Parietal lobe (tissue), 1 donor: ENCODE measurements around the gene CCL16. TPM values are rescaled to one million over a fixed set of nuclear protein-coding genes. Genes with fewer than 3 reads are reported as not detected.

ENCODE experiments used
- total RNA-seq: library from RNA; depleted of rRNA; stranded (reverse); fragments of >200 nt; gene quantifications from one replicate; pipeline ENCODE4 v1.2.3, GENCODE V29; 2014

Gene CCL16, protein sequence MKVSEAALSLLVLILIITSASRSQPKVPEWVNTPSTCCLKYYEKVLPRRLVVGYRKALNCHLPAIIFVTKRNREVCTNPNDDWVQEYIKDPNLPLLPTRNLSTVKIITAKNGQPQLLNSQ
- total RNA-seq: not detected

DNA sequence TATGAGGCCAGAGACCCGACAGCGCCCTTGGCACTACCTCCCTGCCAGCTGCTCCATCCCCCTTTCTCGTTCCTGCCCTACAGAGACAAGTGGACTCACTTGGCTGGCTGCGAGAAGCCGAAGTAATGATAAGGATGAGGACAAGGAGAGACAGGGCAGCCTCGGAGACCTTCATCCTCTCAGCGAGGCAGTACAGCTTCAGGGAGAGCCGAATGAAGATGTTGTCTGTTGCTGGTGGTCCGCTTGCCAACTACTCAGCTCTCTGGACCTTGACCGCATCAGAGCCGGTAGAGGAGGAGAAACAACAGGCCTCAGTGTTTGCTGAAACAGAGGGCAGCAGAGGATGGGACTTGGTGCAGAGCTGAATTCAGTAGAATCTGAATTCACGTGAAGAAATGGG, at the start of gene CCL16:
CCL16 (minus strand) TSS at position 252 of the 400 bp plus-strand sequence; CDS start at position 175, 77 bp downstream.

DNA sequence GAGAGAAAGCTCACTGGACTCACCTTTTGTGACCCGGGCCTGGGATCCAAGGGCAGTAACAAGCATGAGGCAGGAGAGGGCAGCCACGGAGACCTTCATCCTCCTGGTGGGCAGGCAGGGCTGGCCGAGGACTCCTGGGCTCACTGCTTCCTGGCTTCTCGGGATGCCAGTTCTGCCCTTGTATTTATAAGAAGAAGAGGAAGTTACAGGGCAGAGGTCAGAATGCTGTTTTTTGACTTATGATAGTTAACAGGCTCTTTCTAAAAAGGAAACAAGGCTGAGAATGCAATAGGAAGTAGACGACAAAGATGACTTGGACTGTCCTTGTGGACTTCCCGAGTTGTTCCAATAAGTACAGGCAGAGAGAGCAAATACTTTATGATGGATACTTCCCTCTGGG, 36.5 kb upstream of the CCL16 start, which contains the start of gene CCL23:
CCL23 (minus strand) TSS at position 174 of the 400 bp plus-strand sequence; CDS start at position 99, 75 bp downstream.

DNA sequence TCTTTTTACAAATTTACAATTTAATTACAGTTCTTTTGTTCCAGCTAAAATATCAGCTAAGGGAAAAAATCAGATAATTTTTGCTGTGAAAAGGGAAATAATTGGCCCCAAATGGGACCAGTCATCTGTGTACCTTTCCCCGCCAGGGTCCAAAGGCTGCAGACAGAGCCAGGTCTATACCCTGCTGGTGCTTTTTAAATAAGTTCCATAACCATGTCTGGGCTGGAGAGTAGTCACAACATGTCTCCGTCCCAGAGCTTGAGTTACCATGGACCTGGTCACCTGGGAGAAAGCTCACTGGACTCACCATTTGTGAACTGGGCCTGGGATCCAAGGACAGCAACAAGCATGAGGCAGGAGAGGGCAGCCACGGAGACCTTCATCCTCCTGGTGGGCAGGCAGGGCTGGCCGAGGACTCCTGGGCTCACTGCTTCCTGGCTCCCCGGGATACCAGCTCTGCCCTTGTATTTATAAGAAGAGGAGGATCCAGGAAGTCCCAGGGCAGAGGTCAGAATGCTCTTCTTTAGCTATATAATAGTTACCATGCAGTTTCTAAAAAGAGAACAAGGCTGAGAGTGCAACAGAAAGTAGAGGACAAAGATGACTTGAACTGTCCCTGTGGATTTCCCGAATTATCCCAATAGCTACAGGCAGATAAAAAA, 19.9 kb upstream of the CCL16 start, which contains the start of gene CCL15:
CCL15 (minus strand) TSS at position 444 of the 662 bp plus-strand sequence; CDS start at position 383, 61 bp downstream.

DNA sequence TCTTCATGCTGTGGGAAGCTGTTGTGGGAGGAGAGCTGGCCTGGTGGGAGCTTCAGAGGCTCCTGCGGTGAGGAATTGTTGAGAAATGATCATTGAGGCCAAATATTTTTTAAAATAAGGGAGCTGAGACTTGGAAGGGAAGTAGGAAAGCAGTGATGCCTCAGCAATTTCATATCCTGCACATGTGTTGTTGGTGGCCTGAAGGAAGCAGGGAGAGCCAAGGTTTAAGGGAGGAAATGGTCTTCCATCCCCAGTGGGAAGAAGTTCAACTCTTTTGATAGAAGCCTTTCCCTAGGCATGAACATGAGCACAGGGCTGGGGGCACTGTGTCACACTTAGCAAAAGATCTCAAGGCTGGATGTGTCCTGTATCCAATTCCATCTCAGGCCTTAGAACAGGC, 5.3 kb upstream of the CCL16 start, which contains the start of gene CCL14:
CCL14 (minus strand) TSS at position 87 of the 400 bp plus-strand sequence; CDS start at position 7, 80 bp downstream.

DNA sequence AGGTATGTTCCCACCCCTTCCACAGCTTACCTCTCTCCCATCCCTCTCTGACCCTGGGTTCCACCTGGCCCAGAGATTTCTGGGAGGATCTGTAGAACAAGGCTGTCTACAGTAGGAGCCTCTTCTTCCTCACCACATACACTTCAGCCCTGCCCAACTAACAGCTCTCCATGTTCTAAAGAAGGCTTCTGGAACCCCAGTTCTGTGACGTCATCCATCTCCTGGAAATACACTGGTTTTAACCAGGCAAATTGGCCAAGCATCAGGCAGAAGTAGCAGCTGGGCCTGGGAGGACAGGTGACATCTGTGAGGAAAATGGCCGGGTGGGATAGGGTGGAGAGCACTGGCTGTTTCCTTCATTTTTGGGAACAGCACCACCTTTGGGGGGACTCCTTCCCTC, 37.8 kb downstream of the CCL16 start, which contains the start of gene LYZL6:
LYZL6 (minus strand) TSS at position 177 of the 400 bp plus-strand sequence. CDS start 4,357 bp downstream, outside the sequence.

DNA sequence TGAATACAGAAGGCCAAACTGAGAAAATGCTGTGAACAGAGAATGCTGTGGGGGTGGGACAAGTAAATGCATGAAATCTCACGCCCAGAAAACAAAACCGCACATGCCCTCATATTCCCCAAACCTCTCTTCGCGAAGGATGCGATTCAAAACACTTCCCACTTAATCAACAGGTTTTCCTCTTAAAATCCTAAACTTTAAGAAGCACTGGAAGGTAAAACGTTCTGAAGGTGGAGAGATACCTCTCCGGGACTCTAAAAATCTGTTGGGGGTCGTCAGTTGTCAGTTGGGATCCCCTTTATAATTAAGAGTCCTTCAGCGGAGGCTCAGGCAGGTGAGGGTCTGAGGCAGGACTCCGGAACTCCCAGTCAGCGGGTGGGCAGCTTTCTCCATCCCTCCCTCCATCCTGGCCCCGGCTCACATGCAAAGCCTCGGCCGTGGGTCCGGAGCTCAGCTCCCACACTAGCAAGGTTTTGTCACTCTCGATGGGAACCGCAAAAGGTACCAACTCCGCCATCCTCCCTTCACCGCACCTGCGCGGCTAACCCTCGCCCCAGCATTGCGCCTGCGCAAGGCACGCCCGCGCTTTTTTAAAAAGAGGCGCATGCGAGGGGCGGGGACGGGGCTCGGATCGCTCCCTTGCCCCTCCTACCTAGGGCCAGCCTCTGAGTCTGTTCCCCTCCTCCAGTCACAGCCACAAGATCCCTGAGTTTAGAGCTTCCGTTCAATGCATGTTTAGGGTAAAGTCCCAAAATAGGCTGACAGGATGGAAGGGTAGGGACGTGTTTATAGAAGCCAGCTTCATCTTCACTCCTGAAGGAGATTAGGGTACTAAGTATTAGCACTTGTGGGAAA, 50.9 kb downstream of the CCL16 start, which contains the start of gene RDM1:
RDM1 (minus strand) TSS at position 563 of the 855 bp plus-strand sequence; CDS start at position 517, 46 bp downstream.

Other genes starting within 250 kb of the CCL16 start
- gene RASL10B, start 249.9 kb downstream of the CCL16 start, total RNA-seq: 6.6 TPM
- 0.31 TPM for gene GAS2L2, start 228.3 kb downstream of the CCL16 start, total RNA-seq
- not detected for gene C17orf50, start 220.6 kb downstream of the CCL16 start, total RNA-seq
- 9.7 TPM for gene MMP28, start 185.9 kb downstream of the CCL16 start, total RNA-seq
- 143 TPM for gene TAF15, start 172.0 kb downstream of the CCL16 start, total RNA-seq
- not detected for gene HEATR9, start 112.6 kb downstream of the CCL16 start, total RNA-seq
- gene CCL5, start 101.1 kb downstream of the CCL16 start, total RNA-seq: not detected
- gene RDM1, start 50.7 kb downstream of the CCL16 start, total RNA-seq: 0.94 TPM
- not detected for gene LYZL6, start 37.8 kb downstream of the CCL16 start, total RNA-seq
- gene CCL14, start 5.2 kb upstream of the CCL16 start, total RNA-seq: not detected
- gene CCL15, start 20.1 kb upstream of the CCL16 start, total RNA-seq: not detected
- gene CCL23, start 36.5 kb upstream of the CCL16 start, total RNA-seq: not detected
- not detected for gene CCL18, start 82.8 kb upstream of the CCL16 start, total RNA-seq
- gene CCL3, start 108.6 kb upstream of the CCL16 start, total RNA-seq: 2.8 TPM
- 2.8 TPM for gene CCL4, start 122.3 kb upstream of the CCL16 start, total RNA-seq
- gene TBC1D3B, start 195.1 kb upstream of the CCL16 start, total RNA-seq: 13.5 TPM
- gene CCL3L1, start 215.3 kb upstream of the CCL16 start, total RNA-seq: 2.2 TPM
- gene CCL4L2, start 229.6 kb upstream of the CCL16 start, total RNA-seq: 1.6 TPM